ENCODE results near the gene NAV2. TPM values are rescaled to one million over a fixed set of nuclear protein-coding genes. Genes with fewer than 3 reads are reported as not detected.

Gene NAV2
- total RNA-seq, 1 donor from 2014 or later: 50.8 TPM

- intact Hi-C loops (cut with DNase I): no loop called here
- no peak for DNase-seq (ENCODE audit: low spot score)
These were observed 55.6 kb downstream of the NAV2 start for GRCh38 chr11:19768197-19768596.

DNA sequence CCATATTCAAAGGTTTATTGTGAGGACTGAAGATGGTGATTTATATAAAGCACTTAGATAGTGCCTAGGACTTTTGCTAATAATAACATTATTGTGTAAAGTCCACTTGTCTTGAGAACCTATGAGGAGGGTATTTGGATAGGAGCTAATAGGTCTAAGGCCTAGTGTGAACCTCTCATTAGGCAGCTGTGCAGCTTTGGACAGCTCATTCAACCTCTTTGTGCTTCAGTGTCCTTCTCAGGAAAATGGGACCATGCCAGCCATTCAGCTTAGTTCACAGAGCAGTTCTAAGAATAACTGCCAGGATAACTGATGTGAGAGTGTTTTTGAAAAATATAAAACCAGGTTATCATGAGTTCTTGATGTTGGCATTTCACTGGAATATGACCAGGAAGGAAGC is 56.2 kb downstream of the NAV2 start:
- intact Hi-C loops (cut with DNase I): no loop called here
- no peak for DNase-seq (ENCODE audit: low spot score)

DNA sequence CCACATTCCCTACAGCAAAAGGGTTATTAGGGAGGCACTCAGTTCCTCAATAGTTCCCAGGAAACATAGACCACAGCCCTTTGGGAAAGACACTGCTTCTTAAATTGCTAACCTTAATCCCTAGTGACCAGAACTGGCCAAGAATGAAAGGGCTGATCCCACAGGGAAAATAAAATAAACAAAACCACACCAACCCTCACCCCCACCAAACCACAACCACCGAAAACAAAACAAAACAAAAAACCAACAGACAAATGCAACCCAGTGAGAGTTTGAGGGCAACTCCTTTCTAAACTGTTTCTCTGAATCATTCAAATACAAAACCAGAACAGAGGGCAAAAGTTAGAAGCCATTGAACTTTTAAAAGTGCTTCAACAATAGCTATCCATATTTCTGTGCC is 57.2 kb downstream of the NAV2 start:
- no peak for DNase-seq (ENCODE audit: low spot score)
- intact Hi-C loops (cut with DNase I): no loop called here

GRCh38 chr11:19770277-19770676 is 57.6 kb downstream of the NAV2 start:
- intact Hi-C loops (cut with DNase I): no loop called here

GRCh38 chr11:19771463-19771862 is 58.8 kb downstream of the NAV2 start:
- intact Hi-C loops (cut with DNase I): no loop called here
- no peak for DNase-seq (ENCODE audit: low spot score)

More at GRCh38 chr11:19770277-19770676, 57.6 kb downstream of the NAV2 start:
- DNase-seq (ENCODE audit: low spot score): no peak

DNA sequence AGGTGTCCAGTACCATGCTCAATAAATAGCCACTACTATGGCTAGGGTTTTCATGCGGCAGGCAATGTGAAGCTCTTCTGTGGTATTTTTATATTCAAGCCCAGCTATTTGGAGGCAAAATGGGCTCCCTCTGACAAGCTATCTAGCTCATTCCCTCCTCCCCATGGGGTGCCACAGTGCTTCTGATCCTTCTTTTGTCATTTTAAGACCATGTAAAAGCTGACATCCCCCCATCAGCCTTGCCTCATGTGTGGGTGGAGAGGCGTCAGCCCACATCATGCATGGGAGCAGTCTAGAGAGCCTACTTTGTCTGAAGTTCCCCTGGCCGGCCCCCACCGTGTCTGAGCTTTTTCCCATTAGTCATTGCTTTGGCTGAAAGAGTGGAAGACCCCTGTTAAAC is 59.8 kb downstream of the NAV2 start:
- no peak for DNase-seq (ENCODE audit: low spot score)
- intact Hi-C loops (cut with DNase I): no loop called here

DNA sequence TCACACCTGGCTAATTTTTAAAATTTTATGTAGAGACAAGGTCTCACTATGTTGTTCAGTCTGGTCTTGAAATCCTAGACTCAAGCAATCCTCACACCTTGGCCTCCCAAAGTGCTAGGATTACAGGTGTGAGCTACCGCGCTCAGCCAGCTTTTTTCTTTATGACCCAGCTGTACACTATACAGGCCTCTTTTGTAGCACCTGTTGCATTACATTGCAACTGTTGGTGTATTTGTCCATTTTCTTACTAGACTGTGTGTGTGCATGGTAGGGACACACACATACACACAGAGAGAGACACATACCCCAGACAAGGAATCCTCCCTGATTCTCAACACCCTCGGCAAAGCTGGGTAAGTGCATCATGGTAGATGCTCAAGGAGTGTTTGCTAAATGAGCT is 61.7 kb downstream of the NAV2 start:
- intact Hi-C loops (cut with DNase I): no loop called here
- no peak for DNase-seq (ENCODE audit: low spot score)

- DNase-seq (ENCODE audit: low spot score): no peak
- intact Hi-C loops (cut with DNase I): no loop called here
These were observed 62.4 kb downstream of the NAV2 start for GRCh38 chr11:19774817-19775580.

DNA sequence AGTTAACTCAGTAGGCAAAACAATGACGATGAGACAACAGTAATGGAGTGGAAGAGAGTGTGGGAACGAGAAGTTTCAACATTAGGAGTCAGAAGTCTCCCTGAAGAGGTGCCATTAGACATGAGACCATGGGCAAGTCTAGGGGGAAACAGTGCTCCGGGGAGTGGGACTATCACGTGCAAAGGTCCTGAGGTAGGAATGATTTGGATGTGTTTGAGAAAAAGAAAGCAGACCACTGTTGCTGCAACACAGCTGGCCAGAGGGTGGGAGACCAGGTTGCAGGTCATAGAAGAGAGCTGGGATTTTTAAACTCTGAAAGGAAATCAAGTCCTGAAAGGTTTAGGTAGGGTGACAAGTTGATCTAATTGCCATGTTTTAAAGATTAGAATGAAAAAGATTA is 63.0 kb downstream of the NAV2 start:
- no peak for DNase-seq (ENCODE audit: low spot score)
- intact Hi-C loops (cut with DNase I): no loop called here

DNA sequence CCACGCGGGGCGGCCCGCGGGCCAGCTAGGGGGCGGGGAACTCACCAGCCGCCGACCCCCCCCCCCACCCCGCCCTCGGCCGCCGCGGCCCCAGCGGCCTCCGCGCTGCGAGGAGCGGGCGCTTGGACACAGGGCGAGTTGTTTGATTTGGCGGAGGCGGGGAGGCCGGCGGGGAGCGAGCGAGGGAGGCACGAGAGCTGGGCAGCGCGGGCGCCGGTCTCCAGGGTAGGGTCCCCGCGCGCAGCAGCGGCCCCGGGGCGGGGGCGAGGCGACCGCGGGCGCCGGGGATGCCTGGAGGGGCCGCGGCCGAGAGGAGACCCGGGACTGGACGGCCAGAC is 64.4 kb downstream of the NAV2 start:
- intact Hi-C loops (cut with DNase I): no loop called here
- no peak for DNase-seq (ENCODE audit: low spot score)

DNA sequence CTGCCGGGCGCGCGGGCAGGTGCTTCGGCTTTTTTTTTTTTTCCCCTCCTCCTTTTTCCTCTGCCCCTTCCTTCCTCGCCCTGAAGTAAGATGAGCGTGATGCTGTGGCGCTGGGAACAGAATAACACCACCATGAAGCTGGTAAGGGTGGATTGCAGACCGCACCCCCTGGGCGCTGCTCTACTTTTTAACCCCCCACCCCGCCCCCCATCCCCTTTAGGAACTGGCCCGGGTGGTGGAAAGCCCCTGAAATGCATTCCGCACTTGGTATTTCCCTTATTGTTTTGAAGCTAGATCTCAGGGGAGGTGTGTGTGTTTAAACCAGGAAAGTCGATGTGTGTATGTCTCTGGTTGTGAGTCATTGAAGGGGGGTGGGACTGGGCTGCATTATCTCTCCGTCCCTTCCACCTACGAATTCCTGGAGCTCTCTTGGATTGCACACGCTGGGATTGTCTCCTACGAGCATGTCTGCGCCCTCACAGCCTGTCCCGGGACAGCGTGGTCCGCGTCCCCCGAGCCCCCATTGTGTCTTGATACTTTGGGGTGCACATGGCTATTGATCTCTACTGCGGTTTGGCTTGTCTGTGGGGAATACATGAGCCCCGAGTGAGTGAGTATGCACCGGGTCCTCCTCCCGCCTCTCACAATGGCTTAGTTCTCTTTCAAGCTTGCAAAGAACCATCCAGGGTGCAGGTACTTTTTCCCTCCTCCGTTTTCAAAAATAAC is 64.9 kb downstream of the NAV2 start:
- DNase-seq (ENCODE audit: low spot score): no peak
- intact Hi-C loops (cut with DNase I): no loop called here

- DNase-seq (ENCODE audit: low spot score): no peak
- intact Hi-C loops (cut with DNase I): no loop called here
These were observed 67.1 kb downstream of the NAV2 start for GRCh38 chr11:19779740-19780139.

DNA sequence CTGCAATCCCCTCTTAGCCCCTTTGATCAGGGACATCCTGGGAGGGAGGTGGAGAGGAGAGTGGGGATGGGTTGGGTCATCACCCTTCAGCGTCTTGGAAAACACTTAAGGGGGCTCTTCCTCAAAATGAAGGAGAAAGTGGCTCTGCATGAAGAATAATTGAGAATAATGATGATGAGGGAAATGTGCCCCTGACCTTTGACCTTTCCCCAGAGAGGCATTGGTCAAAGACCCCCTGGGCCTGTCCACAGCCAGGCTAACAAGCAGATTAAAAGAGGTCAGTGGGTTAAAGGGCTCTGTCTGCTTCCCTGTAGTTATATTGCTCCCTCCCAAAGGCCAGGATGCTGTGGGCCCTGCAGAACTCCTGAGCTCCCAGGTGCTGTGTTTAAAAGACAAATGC is 68.7 kb downstream of the NAV2 start:
- intact Hi-C loops (cut with DNase I): no loop called here
- DNase-seq (ENCODE audit: low spot score): no peak

GRCh38 chr11:19785265-19785664 is 72.6 kb downstream of the NAV2 start:
- intact Hi-C loops (cut with DNase I): no loop called here
- DNase-seq (ENCODE audit: low spot score): no peak

DNA sequence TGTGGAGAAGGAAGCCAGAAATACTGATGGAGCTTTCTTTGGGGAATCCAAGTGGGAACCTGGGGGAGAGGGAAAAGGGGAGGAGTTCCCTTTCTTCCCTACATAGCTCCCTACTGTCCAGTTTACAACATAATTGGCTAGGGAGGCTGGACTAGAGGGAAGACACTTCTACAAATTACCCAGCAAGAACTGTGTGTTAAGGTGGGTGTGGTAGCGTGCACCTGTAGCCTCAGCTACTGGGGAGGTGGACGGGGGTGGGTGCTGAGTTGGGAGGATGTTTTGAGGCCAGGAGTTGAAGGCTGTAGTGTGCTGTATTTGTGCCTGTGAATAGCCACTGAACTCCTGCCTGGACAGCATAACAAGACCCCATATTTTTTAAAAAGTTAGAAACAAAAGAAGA is 74.0 kb downstream of the NAV2 start:
- intact Hi-C loops (cut with DNase I): no loop called here
- DNase-seq (ENCODE audit: low spot score): no peak

DNA sequence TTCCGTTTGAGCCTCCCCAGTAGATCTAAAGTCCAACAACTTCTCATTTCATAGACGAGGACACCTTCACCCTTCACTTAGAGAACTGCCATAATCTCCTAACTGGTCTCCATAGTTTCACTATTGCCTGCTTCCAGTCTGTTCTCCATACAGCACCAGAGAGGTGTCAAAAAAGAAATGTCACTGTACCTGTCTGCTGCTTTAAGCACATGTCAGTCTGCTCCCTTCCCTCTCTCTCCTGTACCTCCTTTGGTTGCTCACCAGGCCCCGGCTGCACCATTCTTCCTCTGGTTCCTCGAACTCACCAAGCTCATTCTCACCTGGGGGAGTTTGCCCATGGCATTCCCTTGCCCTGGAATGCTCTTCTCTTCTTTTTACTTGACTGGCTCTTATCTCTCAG is 75.8 kb downstream of the NAV2 start:
- intact Hi-C loops (cut with DNase I): no loop called here
- DNase-seq (ENCODE audit: low spot score): no peak

DNA sequence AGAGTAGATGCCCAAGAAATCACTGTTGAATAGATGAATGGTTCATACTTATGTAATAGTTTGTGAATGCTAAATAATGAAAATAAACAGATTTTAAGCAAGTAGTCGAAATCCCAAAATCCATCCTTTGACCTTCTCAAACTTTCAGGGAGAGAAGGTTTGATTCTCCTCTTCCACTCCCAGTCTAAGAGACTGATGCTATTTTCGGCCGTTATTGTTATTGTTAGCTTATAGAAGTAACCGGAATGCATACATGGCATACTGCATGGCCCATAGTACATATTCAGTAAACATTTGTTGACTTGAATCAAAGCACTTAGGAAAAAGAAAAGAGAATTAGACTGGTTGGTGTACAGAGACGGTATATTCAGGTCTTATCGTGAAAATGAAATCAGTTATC is 76.6 kb downstream of the NAV2 start:
- no peak for DNase-seq (ENCODE audit: low spot score)
- intact Hi-C loops (cut with DNase I): no loop called here

- no peak for DNase-seq (ENCODE audit: low spot score)
- intact Hi-C loops (cut with DNase I): no loop called here
These were observed 77.4 kb downstream of the NAV2 start for GRCh38 chr11:19789835-19790710.

DNA sequence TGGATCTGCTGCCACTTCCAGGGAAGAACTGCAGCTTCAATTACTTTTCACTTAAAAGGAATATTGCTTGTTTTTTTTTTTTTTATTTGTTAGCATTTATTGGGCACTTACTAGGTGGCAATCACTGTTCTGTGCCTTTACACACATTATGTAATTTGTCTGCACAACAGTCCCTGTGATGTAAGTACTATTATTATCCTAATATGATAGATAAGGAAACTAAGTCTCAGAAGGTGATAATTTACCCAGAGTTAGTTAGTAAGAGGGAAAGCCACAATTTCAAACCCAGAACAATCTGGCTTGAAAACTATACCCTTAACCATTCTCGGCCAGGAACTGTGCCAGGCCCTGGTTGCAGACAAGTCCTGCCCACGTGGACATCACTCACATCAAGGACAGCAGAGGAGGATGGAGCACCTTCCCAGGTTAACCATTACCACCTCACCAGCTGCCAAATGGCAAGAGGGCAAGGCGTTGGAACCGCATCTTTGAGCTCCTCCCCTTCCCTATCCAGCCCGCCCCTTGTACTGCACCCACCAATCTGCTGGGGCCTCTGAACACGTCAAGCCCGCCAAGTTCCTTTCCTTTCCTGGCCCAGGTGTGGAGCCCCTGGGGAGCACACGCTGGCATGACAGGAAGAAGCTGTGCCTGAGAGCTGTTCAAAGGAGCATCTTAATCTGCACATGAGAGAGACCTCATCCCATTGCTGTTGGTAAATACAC is 78.4 kb downstream of the NAV2 start:
- intact Hi-C loops (cut with DNase I): no loop called here
- DNase-seq (ENCODE audit: low spot score): no peak

- no peak for DNase-seq (ENCODE audit: low spot score)
- intact Hi-C loops (cut with DNase I): no loop called here
These were observed 79.9 kb downstream of the NAV2 start for GRCh38 chr11:19792510-19792909.

Measured in cardiac septum (tissue), 1 donor.